GM12873 (cell line): ENCODE measurements around the gene AGMO.

Experiments used
- TF ChIP-seq, protein P1 (sequence below): IDR thresholded peaks from 2 replicates; pipeline ENCODE4 v1.5.1; 2012; ENCODE audit warnings: low read depth, mild to moderate bottlenecking, moderate library complexity, low read length, control low read depth; ENCODE audit not compliant: insufficient read depth; ENCODE audit errors: missing control alignments

Gene AGMO

DNA sequence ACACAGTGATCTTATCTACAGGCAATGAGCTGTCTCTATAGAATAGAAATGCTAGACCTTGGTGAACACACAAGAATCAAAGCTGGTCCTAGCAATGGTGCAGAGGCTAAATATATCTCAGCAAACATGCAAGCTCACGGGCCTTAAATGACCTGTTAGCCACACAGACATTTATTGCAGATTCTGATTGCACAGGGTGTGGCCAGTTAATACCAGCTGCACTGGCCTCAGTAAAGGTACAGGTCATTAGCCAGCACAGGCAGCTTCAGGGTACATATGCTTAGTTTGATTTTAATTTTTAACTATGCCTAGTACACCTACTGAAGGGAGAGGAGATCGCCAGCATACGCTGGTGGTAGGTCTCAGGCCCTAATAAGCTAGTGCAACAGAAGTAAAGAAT, 393.9 kb downstream of the AGMO start:
- TF ChIP-seq, protein P1, sequence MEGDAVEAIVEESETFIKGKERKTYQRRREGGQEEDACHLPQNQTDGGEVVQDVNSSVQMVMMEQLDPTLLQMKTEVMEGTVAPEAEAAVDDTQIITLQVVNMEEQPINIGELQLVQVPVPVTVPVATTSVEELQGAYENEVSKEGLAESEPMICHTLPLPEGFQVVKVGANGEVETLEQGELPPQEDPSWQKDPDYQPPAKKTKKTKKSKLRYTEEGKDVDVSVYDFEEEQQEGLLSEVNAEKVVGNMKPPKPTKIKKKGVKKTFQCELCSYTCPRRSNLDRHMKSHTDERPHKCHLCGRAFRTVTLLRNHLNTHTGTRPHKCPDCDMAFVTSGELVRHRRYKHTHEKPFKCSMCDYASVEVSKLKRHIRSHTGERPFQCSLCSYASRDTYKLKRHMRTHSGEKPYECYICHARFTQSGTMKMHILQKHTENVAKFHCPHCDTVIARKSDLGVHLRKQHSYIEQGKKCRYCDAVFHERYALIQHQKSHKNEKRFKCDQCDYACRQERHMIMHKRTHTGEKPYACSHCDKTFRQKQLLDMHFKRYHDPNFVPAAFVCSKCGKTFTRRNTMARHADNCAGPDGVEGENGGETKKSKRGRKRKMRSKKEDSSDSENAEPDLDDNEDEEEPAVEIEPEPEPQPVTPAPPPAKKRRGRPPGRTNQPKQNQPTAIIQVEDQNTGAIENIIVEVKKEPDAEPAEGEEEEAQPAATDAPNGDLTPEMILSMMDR = no peak

- TF ChIP-seq, protein P1 = no peak
These were observed 395.2 kb downstream of the AGMO start for GRCh38 chr7:15166620-15167019.

DNA sequence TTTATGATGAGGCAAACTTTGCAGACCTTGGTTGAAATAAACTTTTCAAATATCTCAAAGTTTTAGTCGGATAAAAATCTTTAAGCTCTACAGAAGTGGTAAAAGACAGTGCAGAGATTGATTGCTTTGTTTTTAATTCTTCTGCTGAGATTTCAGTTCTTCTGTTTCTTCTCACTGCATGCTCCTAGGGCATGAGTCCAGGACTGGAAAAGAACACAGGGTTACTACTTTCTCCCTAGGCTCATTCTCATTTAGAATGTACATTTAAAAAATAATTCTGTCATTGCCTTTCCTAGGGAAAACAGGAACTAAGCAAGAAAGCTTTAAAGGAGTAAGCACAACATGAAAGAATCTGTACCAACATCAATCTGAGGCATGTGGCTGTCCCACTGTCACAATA, 402.6 kb downstream of the AGMO start:
- TF ChIP-seq, protein P1 = no peak

DNA sequence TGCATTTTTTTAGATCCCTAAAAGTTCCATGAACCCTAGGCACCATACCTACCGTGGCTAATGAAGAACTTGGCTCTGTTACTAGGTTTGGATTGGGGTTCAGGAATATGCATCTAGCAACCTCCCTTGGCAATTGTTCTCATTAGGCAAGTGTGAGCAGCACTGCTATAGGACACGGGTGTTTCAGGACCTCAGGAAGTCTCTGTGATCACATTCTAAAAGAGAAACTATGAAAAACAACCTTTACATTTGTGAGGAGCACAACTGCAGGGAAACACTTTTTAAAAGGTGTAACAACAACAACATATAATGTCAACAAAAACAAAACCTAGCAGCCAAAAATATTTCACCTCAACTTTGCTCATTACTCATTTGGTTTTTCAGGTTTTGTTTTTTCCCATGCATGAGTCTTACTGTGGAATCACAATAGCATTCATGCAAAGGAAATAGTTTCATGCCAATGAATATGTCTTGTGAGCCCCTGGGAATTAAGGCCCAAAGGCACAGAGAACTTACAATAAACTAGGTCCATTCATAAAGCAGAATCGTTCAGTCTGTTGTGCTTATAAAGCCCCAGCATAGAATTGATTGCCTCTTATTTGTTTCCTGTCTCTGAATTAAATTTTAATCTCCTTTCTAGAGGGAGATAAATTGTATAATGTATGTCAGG, 403.5 kb downstream of the AGMO start:
- TF ChIP-seq, protein P1 = no peak
